Nephron (organoid): ENCODE results near the gene FNDC8.

Source experiments
- H3K27ac Mint-ChIP-seq, 3 experiments: 2 replicates each; pipeline ENCODE4 v1.8.0; 2020; ENCODE audit warnings: mixed read lengths in 3 of 3, mild to moderate bottlenecking in 2 of 3, moderate library complexity in 1 of 3
- H3K27me3 Mint-ChIP-seq: 2 replicates; pipeline ENCODE4 v1.8.0; 2021; ENCODE audit warnings: low read depth, mild to moderate bottlenecking, moderate library complexity, mixed read lengths
- H3K36me3 Mint-ChIP-seq: 2 replicates; pipeline ENCODE4 v1.8.0; 2020; ENCODE audit warnings: low read depth, mixed read lengths
- H3K4me1 Mint-ChIP-seq: 2 replicates; pipeline ENCODE4 v1.8.0; 2020; ENCODE audit warnings: mixed read lengths
- H3K4me3 Mint-ChIP-seq, 3 experiments: 2 replicates each; pipeline ENCODE4 v1.8.0; 2020; ENCODE audit warnings: mild to moderate bottlenecking in 3 of 3, mixed read lengths in 3 of 3, moderate library complexity in 2 of 3
- H3K9me3 Mint-ChIP-seq: 2 replicates; pipeline ENCODE4 v1.8.0; 2020; ENCODE audit warnings: mixed read lengths
- TF ChIP-seq, protein P1 (sequence below), 3 experiments: fragments of 200-600 bp; sonication (generic); IDR thresholded peaks; one replicate each; pipeline ENCODE4 v1.5.0; 2021; ENCODE audit warnings: antibody characterized with exemption in 3 of 3; ENCODE audit not compliant: unreplicated experiment in 3 of 3

Gene FNDC8

DNA sequence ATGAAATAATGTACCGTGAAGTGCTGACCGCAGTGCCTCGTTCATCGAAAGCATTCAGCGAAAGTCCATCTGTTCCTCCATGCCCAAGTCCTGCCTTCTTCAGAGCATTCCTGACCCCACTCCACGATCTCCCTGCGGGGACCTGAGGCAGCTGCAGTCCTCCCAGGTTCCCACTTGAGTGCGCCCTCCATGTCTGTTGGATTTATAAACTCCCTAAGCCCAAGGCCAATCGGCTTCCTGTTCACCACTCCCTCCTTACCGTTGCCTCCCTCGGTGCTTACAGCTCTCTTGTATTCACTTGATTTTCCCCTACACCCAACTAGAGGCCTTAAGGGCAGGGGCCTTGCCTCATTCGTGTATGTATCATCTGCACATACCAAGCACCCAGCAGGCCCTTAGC is 4.6 kb upstream of the FNDC8 start:
- Mint-ChIP-seq H3K27ac (no peak overlapping the region), H3K36me3 (no peaks in the 10 kb centered on the region), H3K27me3 (peaks cover 12% of the 10 kb centered on the region), H3K4me3 (peak overlapping the region in 1 of 3 experiments; percentile 19), H3K4me1 (no peaks in the 10 kb centered on the region), H3K9me3 (no peaks in the 10 kb centered on the region)
- TF ChIP-seq, protein P1, sequence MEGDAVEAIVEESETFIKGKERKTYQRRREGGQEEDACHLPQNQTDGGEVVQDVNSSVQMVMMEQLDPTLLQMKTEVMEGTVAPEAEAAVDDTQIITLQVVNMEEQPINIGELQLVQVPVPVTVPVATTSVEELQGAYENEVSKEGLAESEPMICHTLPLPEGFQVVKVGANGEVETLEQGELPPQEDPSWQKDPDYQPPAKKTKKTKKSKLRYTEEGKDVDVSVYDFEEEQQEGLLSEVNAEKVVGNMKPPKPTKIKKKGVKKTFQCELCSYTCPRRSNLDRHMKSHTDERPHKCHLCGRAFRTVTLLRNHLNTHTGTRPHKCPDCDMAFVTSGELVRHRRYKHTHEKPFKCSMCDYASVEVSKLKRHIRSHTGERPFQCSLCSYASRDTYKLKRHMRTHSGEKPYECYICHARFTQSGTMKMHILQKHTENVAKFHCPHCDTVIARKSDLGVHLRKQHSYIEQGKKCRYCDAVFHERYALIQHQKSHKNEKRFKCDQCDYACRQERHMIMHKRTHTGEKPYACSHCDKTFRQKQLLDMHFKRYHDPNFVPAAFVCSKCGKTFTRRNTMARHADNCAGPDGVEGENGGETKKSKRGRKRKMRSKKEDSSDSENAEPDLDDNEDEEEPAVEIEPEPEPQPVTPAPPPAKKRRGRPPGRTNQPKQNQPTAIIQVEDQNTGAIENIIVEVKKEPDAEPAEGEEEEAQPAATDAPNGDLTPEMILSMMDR (IDR thresholded peaks at IDR 0.05; ENCODE audit: unreplicated experiment in 3 of 3) = no peak

DNA sequence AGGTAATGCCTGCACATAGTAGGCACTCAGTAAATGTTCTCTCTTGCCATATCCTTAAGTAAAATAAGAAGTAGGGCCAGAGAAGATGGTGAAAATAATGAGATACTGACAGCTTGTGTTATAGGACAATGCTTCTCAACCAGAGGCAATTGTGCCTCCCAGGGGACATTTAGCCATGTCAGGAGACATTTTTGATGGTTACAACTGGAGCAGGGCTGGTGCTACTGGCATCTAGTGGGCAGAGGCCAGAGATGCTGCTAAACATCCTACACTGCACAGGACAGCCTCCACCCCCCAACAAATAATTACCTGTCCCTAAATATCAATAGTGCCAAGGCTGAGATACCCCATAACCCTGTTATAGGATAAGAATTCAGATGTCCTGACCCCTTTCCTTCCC is 3.4 kb upstream of the FNDC8 start:
- TF ChIP-seq, protein P1 (IDR thresholded peaks at IDR 0.05; ENCODE audit: unreplicated experiment in 3 of 3) = no peak
- H3K9me3 Mint-ChIP-seq = no peaks in the 10 kb centered on the region
- no peaks in the 10 kb centered on the region for H3K4me1 Mint-ChIP-seq
- H3K27me3 Mint-ChIP-seq = peaks cover 10% of the 10 kb centered on the region
- peak overlapping the region in 1 of 3 experiments; percentile 17 for H3K27ac Mint-ChIP-seq
- H3K4me3 Mint-ChIP-seq = peak overlapping the region; percentile 71 to 84 (median 77)
- H3K36me3 Mint-ChIP-seq = no peaks in the 10 kb centered on the region

DNA sequence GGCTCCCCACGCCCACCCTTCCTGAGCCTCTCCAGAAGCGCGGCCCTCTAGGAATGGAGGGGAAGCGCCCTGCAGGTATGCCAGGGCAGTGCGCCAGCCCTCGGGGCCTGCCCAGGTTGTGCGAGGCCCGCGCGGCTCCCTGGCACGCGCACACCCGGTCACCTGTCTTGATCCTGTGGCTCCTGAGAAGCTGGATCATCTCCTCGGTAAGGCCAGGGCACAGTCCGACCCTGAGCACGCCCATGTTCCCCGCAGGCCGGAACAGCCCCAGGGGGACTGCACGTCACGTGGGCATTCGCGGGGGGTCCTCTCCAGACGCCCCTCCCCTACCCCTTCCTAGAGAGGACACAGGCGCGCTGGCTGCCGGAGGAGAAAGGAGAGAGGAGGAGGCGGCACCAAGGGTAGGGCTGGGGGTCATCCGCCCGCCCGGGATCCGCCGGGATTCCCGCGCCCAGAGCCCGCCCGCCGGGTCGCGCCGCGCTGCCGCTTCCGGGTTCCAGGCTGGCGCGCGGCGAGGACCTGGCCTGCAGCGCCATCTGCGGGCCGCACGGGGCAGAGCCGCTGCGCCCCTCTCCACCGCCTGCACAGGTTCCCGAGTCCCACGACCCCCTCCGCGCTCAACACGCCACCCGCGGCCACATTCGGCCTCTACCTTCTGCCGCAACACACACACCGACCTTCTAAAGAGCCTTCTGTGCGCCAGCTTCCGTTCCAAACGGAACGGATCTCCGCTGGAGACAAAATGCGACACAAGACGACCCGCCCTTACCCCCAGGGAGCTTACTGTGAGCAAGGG is 1.8 kb upstream of the FNDC8 start, which contains the start of gene RAD51D:
TSS of gene RAD51D (minus strand) at position 491 of the 796 bp plus-strand sequence. CDS start at position 244, 247 bp downstream.
- Mint-ChIP-seq H3K27me3 (peaks cover 12% of the 10 kb centered on the region), H3K9me3 (no peaks in the 10 kb centered on the region)

DNA sequence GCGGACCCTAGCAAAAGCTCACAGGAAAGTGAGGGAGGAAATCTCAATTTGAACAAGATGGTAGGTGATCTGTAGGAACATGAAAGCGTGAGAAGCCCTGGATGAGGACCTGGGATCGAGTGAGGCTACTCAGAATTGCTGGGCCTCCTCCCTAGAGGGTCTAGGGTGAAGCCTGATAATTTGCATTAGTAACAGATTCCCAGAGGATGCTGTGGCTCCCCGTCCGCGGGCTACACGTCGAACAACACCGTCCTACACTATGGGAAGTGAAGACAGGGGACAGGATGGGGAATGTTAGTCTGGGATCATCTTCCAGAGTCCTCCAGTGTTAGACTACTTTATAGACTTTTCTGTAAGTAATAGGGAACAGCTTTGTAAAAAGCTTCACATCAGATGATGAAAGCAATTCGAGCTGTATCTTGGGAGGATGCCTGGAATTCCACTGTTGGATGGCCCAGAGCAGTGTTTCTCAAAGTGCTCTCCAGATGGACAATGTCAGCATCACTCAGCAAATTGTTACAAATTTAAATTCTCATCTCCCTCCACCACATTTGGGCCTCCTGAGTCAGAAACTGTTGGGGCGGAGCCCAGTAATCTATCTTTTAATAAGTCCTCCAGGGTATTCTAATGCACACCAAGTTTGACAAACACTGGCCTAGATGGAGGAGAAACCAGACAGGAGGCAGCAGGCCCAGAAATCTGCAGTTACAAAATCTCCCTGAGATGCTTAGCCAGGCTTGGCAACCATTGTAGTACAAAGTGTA is 6.5 kb downstream of the FNDC8 start:
- peaks cover 2% of the 10 kb centered on the region for H3K27me3 Mint-ChIP-seq
- no peak overlapping the region for H3K4me3 Mint-ChIP-seq
- TF ChIP-seq, protein P1 (IDR thresholded peaks at IDR 0.05; ENCODE audit: unreplicated experiment in 3 of 3) = no peak
- no peaks in the 10 kb centered on the region for H3K4me1 Mint-ChIP-seq
- H3K36me3 Mint-ChIP-seq = peaks cover 18% of the 10 kb centered on the region
- no peak overlapping the region for H3K27ac Mint-ChIP-seq
- no peaks in the 10 kb centered on the region for H3K9me3 Mint-ChIP-seq

More for the DNA sequence above, 1.8 kb upstream of the FNDC8 start, which contains the start of gene RAD51D:
- TF ChIP-seq, protein P1 (IDR thresholded peaks at IDR 0.05; ENCODE audit: unreplicated experiment in 3 of 3) = peak; percentile 94 to 96 (median 95)
- peak within 1 kb of the TSS; percentile 89 to 94 (median 94) for H3K4me3 Mint-ChIP-seq
- H3K27ac Mint-ChIP-seq = peak within 1 kb of the TSS in 2 of 3 experiments; percentile 65 to 81
- no peaks in the 10 kb centered on the region for H3K4me1 Mint-ChIP-seq
- H3K36me3 Mint-ChIP-seq = no peaks in the 10 kb centered on the region

DNA sequence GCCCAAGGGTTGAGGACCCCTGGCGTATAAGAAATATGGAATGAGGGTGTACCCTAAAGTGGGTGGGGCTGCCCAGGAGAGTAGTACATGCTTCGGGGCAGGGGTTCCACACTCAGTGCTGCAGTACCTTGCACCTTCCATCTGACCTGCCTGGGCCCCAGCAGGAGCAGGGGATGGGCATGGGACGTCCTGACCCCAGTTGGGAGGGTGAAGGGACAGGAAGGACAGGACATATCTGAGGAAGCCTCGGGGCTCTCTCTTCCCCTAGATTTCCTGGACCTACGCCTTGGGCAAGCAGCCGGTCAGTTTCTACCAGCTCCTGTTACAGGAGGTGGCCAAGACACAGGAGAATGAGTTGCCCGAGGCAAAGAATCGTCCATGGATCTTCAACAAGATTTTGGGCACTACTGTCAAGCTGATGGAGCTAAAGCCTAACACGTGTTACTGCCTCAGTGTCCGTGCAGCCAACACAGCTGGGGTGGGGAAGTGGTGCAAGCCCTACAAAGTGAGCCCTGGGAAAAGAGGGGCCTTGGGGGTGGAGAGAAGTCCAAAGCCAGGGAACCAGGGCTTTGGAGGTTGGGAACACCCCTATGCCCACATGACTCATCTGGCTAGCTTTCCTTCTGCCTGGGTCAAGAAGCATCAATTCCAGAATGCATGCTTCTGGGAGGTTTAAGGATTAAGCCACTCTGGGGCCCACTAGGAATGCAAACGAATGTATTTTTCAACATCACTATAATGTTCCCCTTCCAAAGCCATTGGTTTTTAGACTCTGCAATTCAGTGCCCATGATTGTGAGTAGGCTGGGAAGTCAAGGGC is 7.9 kb downstream of the FNDC8 start:
- no peak overlapping the region for H3K4me3 Mint-ChIP-seq

More for the DNA sequence above, 7.9 kb downstream of the FNDC8 start:
- TF ChIP-seq, protein P1 (IDR thresholded peaks at IDR 0.05; ENCODE audit: unreplicated experiment in 3 of 3) = no peak
- Mint-ChIP-seq H3K27me3 (no peaks in the 10 kb centered on the region), H3K27ac (no peak overlapping the region), H3K4me1 (no peaks in the 10 kb centered on the region), H3K9me3 (no peaks in the 10 kb centered on the region), H3K36me3 (peaks cover 30% of the 10 kb centered on the region)
